Measurements from ENCODE around the gene TCEA2. TPM values are rescaled to one million over a fixed set of nuclear protein-coding genes. Genes with fewer than 3 reads are reported as not detected.
A peak's percentile ranks its signal among the peaks of the same experiment; 100 is the strongest.

Gene TCEA2
- total and polyA plus RNA-seq, 2 of the 13 experiments (the other 11 are each of a cell fraction or from before 2014, with no cell fraction given) = 28.1 to 33.7 TPM

DNA sequence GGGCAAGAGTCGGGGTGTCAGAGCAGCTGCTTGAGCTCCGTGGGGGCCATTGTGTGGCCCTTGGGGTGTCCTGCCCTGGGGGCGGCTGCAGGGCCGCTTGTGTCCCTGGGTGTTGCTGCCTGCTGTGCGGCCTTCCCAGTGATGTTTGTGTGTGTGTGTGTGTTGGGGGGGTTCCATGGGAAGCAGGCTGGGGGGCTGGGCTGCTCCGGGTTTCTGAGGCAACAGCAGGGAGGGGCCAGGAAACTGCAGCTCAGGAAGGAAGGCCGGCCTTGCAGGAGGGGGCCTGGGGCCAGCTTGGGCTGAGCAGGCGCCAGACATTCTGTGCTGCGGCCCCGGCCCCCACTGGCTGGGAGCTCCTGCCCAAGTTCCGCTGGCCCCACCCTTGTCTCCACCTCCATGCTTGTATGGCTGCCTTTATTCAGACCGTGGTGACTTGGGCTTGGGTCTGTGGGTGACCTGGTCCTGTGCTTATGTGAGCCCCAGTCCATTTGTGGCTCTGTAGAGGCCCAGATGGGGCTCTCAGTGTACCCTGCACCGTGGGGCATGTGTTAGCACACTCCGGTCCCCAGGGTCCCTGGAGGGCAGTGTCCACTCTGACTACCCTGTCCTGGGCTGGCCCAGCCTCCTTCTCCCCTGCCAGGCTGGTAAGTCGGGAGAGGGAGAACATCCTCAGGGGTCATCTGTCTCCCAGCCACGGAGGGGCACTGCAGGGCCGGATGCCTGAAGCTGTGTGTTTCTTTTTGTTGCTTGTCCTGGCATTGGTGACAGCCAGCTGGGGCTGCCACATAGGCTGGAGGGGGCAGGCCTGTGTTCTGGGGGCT, 8.9 kb upstream of the TCEA2 start (continued):
- TF ChIP-seq NR2F2 (IDR thresholded peaks at IDR 0.05; ENCODE audit: borderline replicate concordance, low read depth) (0 out of 2 replicates have a peak, but pooled peaks have one; percentile 37), ZNF652 (CRISPR knock-in tag; IDR thresholded peaks at IDR 0.05; ENCODE audit: borderline replicate concordance, low read depth) (peak; percentile 9; the same call in 1 of the 2 replicates), LCORL (IDR thresholded peaks at IDR 0.05) (0 out of 2 replicates have a peak, but pooled peaks have one; percentile 18), LCORL (CRISPR knock-in tag; IDR thresholded peaks at IDR 0.05) (peak; percentile 96), HMG20B (CRISPR knock-in tag; conservative IDR thresholded peaks at IDR 0.05) (peak; percentile 54), FOXJ3 (CRISPR knock-in tag; IDR thresholded peaks at IDR 0.05; ENCODE audit: borderline replicate concordance) (peak; percentile 75), ZNF331 (CRISPR knock-in tag; IDR thresholded peaks at IDR 0.05) (peak; percentile 81), PCBP2 (optimal IDR thresholded peaks at IDR 0.05; ENCODE audit: low read depth, low read length, poor library complexity, severe bottlenecking) (no peak), ZNF33B (CRISPR knock-in tag; IDR thresholded peaks at IDR 0.05) (no peak), ZNF607 (CRISPR knock-in tag; IDR thresholded peaks at IDR 0.05; ENCODE audit: borderline replicate concordance) (peak; percentile 93; the same call in 1 of the 2 replicates), NAIF1 (CRISPR knock-in tag; IDR thresholded peaks at IDR 0.05; ENCODE audit: borderline replicate concordance) (no peak), MIER2 (CRISPR knock-in tag; IDR thresholded peaks at IDR 0.05) (peak; percentile 65; the same call in 1 of the 2 replicates), CHD2 (IDR thresholded peaks at IDR 0.05; ENCODE audit: low read depth, low read length) (no peak), SMARCE1 (IDR thresholded peaks at IDR 0.05; ENCODE audit: borderline replicate concordance) (no peak), AHR (CRISPR knock-in tag; IDR thresholded peaks at IDR 0.05) (peak; percentile 98; the same call in 1 of the 2 replicates), NFIC (IDR thresholded peaks at IDR 0.05; ENCODE audit: low read length) (no peak), ZNF709 (CRISPR knock-in tag; IDR thresholded peaks at IDR 0.05) (0 out of 2 replicates have a peak, but pooled peaks have one; percentile 12), ZNF850 (CRISPR knock-in tag; conservative IDR thresholded peaks at IDR 0.05) (no peak), ZNF274 (CRISPR knock-in tag; IDR thresholded peaks at IDR 0.05) (no peak), TCF7L2 (IDR thresholded peaks at IDR 0.05; ENCODE audit: low read depth, low read length) (no peak), ATRX (CRISPR knock-in tag; IDR thresholded peaks at IDR 0.05; ENCODE audit: borderline replicate concordance) (0 out of 2 replicates have a peak, but pooled peaks have one; percentile 75), ZNF616 (CRISPR knock-in tag; IDR thresholded peaks at IDR 0.05; ENCODE audit: low read depth) (0 out of 2 replicates have a peak, but pooled peaks have one; percentile 32)
- TF ChIP-seq, protein P1, sequence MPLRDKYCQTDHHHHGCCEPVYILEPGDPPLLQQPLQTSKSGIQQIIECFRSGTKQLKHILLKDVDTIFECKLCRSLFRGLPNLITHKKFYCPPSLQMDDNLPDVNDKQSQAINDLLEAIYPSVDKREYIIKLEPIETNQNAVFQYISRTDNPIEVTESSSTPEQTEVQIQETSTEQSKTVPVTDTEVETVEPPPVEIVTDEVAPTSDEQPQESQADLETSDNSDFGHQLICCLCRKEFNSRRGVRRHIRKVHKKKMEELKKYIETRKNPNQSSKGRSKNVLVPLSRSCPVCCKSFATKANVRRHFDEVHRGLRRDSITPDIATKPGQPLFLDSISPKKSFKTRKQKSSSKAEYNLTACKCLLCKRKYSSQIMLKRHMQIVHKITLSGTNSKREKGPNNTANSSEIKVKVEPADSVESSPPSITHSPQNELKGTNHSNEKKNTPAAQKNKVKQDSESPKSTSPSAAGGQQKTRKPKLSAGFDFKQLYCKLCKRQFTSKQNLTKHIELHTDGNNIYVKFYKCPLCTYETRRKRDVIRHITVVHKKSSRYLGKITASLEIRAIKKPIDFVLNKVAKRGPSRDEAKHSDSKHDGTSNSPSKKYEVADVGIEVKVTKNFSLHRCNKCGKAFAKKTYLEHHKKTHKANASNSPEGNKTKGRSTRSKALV (CRISPR knock-in tag; IDR thresholded peaks at IDR 0.05) = peak; percentile 85
- TF ChIP-seq, protein P2, sequence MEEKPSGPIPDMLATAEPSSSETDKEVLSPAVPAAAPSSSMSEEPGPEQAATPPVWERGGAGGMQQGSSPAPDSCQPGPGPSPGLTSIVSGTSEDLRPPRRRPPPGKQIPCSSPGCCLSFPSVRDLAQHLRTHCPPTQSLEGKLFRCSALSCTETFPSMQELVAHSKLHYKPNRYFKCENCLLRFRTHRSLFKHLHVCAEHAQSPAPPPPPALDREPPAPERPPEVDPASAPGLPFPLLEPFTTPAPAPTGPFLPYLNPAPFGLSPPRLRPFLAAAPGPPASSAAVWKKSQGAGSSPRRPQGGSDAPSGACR (CRISPR knock-in tag; IDR thresholded peaks at IDR 0.05) = peak; percentile 91
- TF ChIP-seq, protein P3, sequence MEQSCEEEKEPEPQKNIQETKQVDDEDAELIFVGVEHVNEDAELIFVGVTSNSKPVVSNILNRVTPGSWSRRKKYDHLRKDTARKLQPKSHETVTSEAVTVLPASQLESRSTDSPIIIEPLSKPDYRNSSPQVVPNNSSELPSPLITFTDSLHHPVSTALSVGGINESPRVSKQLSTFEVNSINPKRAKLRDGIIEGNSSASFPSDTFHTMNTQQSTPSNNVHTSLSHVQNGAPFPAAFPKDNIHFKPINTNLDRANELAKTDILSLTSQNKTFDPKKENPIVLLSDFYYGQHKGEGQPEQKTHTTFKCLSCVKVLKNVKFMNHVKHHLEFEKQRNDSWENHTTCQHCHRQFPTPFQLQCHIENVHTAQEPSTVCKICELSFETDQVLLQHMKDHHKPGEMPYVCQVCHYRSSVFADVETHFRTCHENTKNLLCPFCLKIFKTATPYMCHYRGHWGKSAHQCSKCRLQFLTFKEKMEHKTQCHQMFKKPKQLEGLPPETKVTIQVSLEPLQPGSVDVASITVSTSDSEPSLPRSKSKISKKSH (CRISPR knock-in tag; IDR thresholded peaks at IDR 0.05; ENCODE audit: borderline replicate concordance) = peak; percentile 63; the same call in 1 of the 2 replicates
